GM21390 (cell line): Measurements from ENCODE around the gene FCRLA.
A peak's percentile ranks its signal among the peaks of the same experiment; 100 is the strongest.
"Not testable (repeated sequence)": the region's sequence is repeated elsewhere in the genome, so short reads cannot be mapped to it uniquely, and the experiment has no call there.

Experiments used
- ATAC-seq: cut with Tn5 transposase; IDR thresholded peaks from one replicate; pipeline ENCODE4 v1.9.1; 2021; ENCODE audit not compliant: unreplicated experiment

The FCRLA gene

GRCh38 chr1:161702250-161702649 is 4.8 kb upstream of the FCRLA start:
- ATAC-seq = no peak

GRCh38 chr1:161705537-161705936 is 1.5 kb upstream of the FCRLA start:
- no peak for ATAC-seq

- no peak for ATAC-seq
Observed at GRCh38 chr1:161706113-161706481, 932 bp upstream of the FCRLA start.

- no peak for ATAC-seq
Observed at GRCh38 chr1:161707503-161707902, 474 bp downstream of the FCRLA start.

GRCh38 chr1:161709373-161709772 is 2.3 kb downstream of the FCRLA start:
- ATAC-seq = no peak

- ATAC-seq = no peak
Observed at GRCh38 chr1:161710560-161710959, 3.5 kb downstream of the FCRLA start.

- peak; percentile 60 for ATAC-seq
Observed at GRCh38 chr1:161718559-161719324, 11.7 kb downstream of the FCRLA start.

GRCh38 chr1:161719325-161719611 is 12.2 kb downstream of the FCRLA start:
- peak; percentile 32 for ATAC-seq

- ATAC-seq = no peak
Observed at GRCh38 chr1:161720422-161720821, 13.4 kb downstream of the FCRLA start.

GRCh38 chr1:161720956-161721737 is 14.1 kb downstream of the FCRLA start, which contains the start of gene FCRLB:
Gene FCRLB (plus strand): TSS chr1:161721544. CDS start chr1:161722673, 1,129 bp downstream.
- ATAC-seq = no peak

GRCh38 chr1:161721738-161722343 is 14.8 kb downstream of the FCRLA start:
- no peak for ATAC-seq

- ATAC-seq = no peak
Observed at GRCh38 chr1:161722406-161722805, 15.4 kb downstream of the FCRLA start.

- no peak for ATAC-seq
Observed at GRCh38 chr1:161723459-161724141, 16.6 kb downstream of the FCRLA start.

GRCh38 chr1:161725258-161725907 is 18.4 kb downstream of the FCRLA start:
- ATAC-seq = not testable (repeated sequence)

- peak; percentile 22 for ATAC-seq
Observed at GRCh38 chr1:161725908-161726472, 19.0 kb downstream of the FCRLA start.

GRCh38 chr1:161726473-161727255 is 19.6 kb downstream of the FCRLA start:
- peak; percentile 53 for ATAC-seq

- ATAC-seq = peak; percentile 14
Observed at GRCh38 chr1:161727256-161727924, 20.4 kb downstream of the FCRLA start.

- no peak for ATAC-seq
Observed at GRCh38 chr1:161728376-161729226, 21.6 kb downstream of the FCRLA start.
